ENCODE results near the gene ZNF592.
A peak's percentile ranks its signal among the peaks of the same experiment; 100 is the strongest.
"Not testable (repeated sequence)": the region's sequence is repeated elsewhere in the genome, so short reads cannot be mapped to it uniquely, and the experiment has no call there.

ZNF592 gene

DNA sequence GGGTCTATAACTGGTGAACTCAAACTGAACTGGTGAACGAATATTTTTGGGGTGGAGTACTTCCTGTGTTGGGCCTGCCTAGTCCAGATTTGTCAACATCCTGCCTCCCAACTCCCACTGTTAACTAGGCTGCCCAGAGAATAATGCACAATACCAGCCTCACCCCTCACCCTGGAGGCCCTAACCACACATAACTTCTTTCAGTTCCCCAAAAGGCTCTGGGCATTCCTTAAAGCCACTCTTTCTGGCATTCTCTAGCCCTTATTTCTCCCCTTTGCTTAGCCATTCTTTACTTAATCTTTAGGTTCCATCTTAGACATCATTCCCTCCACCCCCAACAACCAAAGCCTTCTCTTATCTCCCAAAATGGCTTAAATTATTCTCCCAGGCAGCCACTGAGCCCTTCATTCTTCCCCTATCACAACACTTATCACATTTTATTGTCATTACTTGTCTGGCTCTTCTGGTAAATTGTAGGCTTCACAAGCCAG, 23.3 kb upstream of the ZNF592 start:
- H3K9me3 Mint-ChIP-seq, result no peaks in the 10 kb centered on the region
- peaks cover 15% of the 10 kb centered on the region for H3K4me1 Mint-ChIP-seq

GRCh38 chr15:84727429-84727828, 21.0 kb upstream of the ZNF592 start:
- Mint-ChIP-seq H3K27ac (no peak overlapping the region), H3K4me1 (peaks cover under 1% of the 10 kb centered on the region), H3K4me3 (no peak overlapping the region), H3K36me3 (ENCODE audit: low read depth) (no peaks in the 10 kb centered on the region), H3K9me3 (no peaks in the 10 kb centered on the region), H3K27me3 (ENCODE audit: low read depth) (peaks cover 4% of the 10 kb centered on the region)
- no peak for TF ChIP-seq CTCF (IDR thresholded peaks at IDR 0.05; ENCODE audit: unreplicated experiment in 3 of 3)

More for the DNA sequence above, 23.3 kb upstream of the ZNF592 start:
- no peak for TF ChIP-seq CTCF (IDR thresholded peaks at IDR 0.05; ENCODE audit: unreplicated experiment in 3 of 3)
- Mint-ChIP-seq H3K4me3 (no peak overlapping the region), H3K27me3 (ENCODE audit: low read depth) (no peaks in the 10 kb centered on the region), H3K27ac (peak overlapping the region; percentile 5 to 43 (median 18)), H3K36me3 (ENCODE audit: low read depth) (no peaks in the 10 kb centered on the region)

GRCh38 chr15:84731774-84732173, 16.6 kb upstream of the ZNF592 start:
- Mint-ChIP-seq H3K27ac (no peak overlapping the region), H3K27me3 (ENCODE audit: low read depth) (peaks cover 9% of the 10 kb centered on the region), H3K9me3 (no peaks in the 10 kb centered on the region), H3K36me3 (ENCODE audit: low read depth) (no peaks in the 10 kb centered on the region), H3K4me1 (peaks cover 15% of the 10 kb centered on the region), H3K4me3 (no peak overlapping the region)
- TF ChIP-seq CTCF (IDR thresholded peaks at IDR 0.05; ENCODE audit: unreplicated experiment in 3 of 3), result no peak

GRCh38 chr15:84734794-84735479, 13.5 kb upstream of the ZNF592 start:
- no peak for TF ChIP-seq CTCF (IDR thresholded peaks at IDR 0.05; ENCODE audit: unreplicated experiment in 3 of 3)
- Mint-ChIP-seq H3K27ac (peak overlapping the region; percentile 87 to 98 (median 94)), H3K4me3 (peak overlapping the region; percentile 9 to 56 (median 52)), H3K27me3 (ENCODE audit: low read depth) (peaks cover 9% of the 10 kb centered on the region), H3K36me3 (ENCODE audit: low read depth) (no peaks in the 10 kb centered on the region), H3K4me1 (peaks cover 20% of the 10 kb centered on the region), H3K9me3 (no peaks in the 10 kb centered on the region)

DNA sequence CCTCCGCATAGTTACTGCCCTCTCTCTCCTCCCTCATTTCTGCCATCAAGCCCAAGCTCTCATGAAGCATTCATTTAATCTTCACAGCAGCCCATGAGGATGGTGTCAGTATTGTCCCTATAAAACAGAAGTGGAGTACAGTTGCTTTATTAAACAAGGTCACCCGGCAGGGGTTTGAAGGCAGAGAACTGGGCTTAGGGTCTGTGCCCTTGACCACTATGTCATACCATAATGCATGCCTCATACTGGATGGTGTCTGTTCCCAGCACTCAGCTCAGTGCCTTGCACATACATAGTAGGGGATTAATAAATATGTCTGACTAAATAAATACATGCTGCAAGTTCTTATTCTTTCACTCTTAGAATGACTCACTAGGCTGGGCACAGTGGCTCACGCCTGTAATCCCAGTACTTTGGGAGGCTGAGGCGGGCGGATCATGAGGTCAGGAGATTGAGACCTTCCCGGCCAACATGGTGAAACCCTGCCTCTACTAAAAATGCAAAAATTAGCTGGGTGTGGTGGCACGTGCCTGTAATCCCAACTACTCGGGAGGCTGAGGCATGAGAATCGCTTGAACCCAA, 12.8 kb upstream of the ZNF592 start:
- H3K27me3 Mint-ChIP-seq (ENCODE audit: low read depth); H3K9me3 Mint-ChIP-seq; H3K36me3 Mint-ChIP-seq (ENCODE audit: low read depth): not testable (repeated sequence)
- Mint-ChIP-seq H3K4me3 (peak overlapping the region; percentile 9 to 56 (median 52)), H3K27ac (peak overlapping the region; percentile 87 to 98 (median 94)), H3K4me1 (peaks cover 20% of the 10 kb centered on the region)

GRCh38 chr15:84736375-84736774, 12.0 kb upstream of the ZNF592 start:
- Mint-ChIP-seq H3K4me1 (peaks cover 20% of the 10 kb centered on the region), H3K27me3 (ENCODE audit: low read depth) (peaks cover 5% of the 10 kb centered on the region), H3K9me3 (no peaks in the 10 kb centered on the region), H3K36me3 (ENCODE audit: low read depth) (no peaks in the 10 kb centered on the region), H3K4me3 (no peak overlapping the region), H3K27ac (peak overlapping the region in 2 of 3 experiments; percentile 36 to 58)
- no peak for TF ChIP-seq CTCF (IDR thresholded peaks at IDR 0.05; ENCODE audit: unreplicated experiment in 3 of 3)

All from nephron (organoid).